Renal pelvis (tissue), 4 donors: Measurements from ENCODE around the gene STARD3. TPM values are rescaled to one million over a fixed set of nuclear protein-coding genes. Genes with fewer than 3 reads are reported as not detected.
A peak's percentile ranks its signal among the peaks of the same experiment; 100 is the strongest.

Source experiments
- DNase-seq: peaks from one replicate; pipeline ENCODE4 v3.0.0-alpha.2; 2013
- polyA plus RNA-seq, 3 donors: library from polyadenylated mRNA; unstranded; fragments of 120-200 nt; gene quantifications; one replicate each; pipeline ENCODE4 v1.2.1, GENCODE V29; 2013; ENCODE audit not compliant: insufficient read length in 3 of 3

STARD3 gene
- polyA plus RNA-seq, 3 donors: 49.1 to 54.7 (median 54.3) TPM

DNA sequence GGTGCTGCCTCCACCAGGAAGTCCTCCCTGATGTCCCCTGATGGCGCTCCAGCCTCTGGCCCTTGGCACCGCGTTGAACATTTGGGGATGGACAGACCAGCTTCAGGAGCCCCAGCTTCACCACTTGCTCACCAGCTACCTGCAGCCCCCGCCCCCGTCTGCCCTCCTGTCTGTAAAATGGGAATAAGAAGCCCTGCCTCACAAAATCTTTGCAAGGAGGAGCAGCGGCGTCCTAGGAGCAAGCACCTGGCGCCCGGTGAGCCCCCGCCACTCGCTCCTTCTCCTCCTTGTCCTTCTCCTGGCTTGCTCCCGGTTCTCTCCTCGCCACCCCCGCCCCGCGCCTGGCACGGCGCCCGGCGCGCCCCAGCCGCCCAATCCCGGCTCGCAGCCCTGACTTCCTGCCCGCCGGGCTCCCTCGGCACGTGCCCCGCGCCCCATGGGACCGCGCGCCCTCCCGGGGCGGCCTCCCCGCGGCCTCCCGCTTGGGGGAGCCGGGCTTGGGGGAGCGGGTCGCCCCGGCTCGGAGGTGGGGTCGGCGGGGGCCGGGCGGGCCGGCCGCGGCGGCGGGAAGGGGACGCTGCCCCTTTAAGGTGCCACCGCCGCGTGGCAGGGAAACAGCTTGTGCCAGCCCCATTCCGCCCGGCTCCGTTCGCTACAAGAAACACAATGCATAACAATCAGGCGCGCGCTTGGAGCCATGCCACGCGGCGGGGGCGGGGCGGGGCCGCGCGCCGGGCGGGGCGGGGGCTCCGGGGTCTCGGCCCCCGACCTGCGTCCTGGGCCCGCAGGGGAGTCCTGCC is 19.3 kb upstream of the STARD3 start:
- DNase-seq: peak; percentile 54

DNA sequence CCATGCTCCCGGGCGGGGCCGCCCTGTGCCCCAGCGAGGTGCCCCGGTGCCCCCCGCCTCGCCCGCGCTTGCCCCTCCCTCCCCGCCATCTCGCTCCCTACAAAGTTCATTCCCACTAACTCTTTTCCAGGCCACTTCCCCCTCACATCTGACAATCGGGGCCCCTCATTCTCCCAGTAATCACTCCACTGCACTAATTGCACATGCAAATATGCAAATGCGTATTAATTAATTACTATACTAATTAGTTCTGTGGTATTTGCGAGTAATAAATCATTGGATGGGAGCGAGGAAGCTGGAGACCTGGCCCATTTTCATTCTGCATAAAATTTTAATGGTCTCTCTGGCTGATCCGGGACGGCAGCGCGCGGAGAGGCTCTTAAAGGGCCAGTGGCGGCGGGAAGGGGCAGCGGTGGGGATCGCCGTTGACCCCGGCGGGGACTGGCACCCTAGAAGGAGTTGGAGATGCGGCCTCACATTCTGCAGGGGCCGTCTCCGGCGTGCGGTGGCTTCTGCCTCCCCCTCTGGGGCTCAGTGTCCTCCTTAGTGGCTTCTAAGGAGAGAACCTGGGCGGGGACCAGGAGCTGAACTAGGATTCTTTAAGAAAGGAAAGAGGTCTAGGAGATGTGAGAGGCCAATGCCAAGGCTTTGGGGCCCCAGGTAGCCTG is 18.6 kb upstream of the STARD3 start:
- DNase-seq: no peak

DNA sequence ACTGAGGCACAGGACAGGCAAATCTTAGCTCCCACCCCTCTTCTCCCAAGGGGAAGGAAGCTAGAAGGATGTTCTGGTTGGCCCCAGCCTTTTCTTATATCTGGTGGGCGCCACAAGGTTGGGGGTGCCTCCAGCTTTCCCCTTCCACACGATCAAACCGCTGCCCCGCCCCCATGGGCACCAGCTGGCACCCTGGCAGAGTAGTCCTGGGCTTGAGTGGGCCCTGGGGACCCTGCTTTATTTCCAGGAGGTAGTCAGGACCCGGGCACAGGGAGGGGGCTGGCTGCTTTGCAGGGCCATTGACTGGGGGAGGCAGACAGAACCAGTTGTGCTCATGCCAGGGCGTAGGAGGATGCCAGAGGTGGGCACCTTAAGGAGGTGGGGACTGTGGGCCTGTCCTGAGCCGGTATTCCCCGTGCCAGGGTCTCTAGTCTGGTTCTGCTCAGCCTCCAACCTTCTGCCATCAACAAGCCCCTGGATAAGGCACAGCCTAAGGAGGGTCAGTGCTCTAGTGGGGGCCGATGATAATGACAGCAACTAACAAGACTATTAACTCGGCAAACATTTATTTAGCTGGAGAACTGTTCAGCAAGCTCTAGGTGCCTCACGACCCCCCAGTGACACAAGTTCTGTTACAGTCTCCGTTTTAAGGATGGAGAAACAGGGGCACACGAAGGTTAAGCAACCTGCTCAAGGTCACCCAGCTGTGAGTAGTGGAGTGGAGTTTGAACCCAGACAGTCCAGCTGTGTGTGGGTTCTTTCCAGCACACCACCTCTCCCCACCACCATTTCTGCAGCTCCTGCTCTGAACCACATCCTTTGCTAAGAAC is 17.8 kb upstream of the STARD3 start:
- DNase-seq: no peak

DNA sequence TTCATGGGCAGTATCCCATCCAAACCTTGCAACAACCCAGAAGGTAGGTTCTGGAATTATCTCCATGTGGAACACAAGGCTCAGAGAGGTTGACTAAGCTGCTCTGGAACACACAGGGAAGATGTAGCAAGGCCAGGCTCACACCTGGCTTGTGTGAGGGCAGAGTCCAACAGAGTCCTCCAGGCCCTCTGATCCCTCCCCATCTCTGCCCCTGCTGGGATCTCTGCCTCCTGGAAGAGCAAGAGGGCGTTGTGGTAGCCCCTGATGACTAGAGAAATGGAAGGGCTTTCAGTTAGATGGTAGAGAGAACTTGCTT is 17.2 kb upstream of the STARD3 start:
- no peak for DNase-seq

DNA sequence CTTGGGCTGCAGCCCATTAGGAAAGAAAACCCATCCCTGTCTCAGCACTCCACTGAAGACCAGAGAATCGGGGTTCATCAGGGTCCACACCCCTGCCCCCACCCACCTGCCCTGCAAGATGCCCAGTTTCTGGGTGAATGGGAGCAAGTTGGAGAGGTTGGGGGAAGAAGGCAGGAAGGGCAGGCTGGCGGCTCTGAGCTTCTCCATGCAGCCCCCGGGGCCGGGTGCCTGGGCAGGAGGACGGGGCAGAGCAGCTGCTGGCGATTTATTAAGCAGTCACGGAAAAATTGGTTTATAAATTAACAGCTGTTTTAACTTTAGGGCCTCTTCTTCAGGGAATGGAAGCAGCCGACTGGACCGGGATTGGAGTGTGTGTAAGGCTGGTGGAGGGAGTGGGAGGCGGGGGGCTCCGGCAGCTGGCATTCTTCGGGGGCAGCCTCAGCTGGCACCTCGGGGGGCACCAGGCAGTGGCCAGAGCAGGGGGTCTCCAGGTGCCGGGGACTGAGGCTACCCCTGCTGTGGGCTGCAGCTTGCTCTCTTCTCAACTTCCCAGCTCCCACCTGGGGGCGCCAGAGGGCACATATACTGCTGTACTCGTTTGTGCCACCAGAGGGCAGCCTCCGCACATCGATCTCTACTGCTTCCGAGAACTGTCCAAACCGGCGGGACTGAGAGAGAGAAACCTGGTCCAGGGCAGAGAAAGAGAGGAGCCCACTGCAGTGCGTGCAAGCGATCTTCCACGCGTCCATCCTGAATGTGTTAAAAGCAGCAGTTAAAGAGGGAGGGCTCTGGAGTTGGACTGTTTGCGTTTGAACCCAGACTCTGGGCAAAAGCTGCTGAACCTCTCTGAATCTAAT is 15.2 kb upstream of the STARD3 start:
- peak; percentile 81 for DNase-seq

DNA sequence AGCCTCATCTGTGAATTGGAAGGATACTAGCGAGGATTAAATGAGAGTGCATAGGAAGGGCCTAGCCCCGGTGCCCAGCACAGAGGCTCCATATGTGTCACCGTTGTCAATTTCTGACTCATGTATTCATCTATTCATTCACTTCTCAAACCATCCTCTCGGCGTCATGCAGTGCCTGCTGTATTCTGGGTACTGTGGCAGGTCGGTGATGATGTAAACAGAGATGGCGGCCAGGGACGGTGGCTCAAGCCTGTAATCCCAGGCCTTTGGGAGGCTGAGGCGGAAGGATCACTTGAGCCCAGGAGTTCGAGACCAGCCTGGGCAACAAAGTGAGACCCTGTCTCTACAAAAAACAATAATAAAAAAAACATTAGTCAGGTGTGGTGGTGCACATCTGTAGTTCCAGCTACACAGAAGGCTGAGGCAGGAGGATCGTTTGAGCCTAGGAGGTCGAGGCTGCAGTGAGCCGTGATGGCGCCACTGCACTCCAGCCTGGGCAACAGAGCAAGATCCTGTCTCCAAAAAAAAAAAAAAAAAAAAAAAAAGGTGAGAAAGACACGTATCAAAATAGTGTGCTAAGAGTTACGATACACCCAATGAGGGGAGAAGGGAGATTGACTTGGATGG is 14.5 kb upstream of the STARD3 start:
- DNase-seq: no peak

DNA sequence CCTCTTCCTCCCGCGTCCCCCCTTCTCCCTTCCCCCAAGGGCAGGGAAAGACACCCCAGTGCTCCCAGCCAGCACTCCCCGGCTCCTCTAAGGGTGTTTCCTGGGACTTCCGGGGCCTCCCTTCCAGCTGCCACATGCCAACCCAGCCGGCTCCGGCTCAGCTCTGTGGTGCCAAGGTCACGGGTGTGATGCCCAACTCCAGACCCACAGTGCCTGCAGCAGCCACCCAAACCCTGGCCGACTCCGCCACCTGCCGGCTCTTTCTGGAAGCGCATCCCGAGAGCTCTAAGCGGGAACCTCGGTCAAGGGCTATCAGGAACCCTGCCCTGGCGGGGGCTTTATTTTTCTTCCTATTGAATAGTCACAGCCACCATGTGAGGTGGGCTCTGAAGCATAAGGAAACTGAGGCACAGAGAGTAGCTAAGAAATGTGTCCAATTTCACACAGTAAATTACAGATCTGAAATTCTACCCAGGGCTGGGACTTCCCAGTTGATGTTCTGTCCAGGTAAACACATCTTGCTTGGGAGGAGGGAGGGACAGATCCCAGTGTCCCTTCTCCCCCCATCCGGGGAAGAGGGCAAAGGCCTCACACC is 13.5 kb upstream of the STARD3 start:
- DNase-seq: peak; percentile 56

DNA sequence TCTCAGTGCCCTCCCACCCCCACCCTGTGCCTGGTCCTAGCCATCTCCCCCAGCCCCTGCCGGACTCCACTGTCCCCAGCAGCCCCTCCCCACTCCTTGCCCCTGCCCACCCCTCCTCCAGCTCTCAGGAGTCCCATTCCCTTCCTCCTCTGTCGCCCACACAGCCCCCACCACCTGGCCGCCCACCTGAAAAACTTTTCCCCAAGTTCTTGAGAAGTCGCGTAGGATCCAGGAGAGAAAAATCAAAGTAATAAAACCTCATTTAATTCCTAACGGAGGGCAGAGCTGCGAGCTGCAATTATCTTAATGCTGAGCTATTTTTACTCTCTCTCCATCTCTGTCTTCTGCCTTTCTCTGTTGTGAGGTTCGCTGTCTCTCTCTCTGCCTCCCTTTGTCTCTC is 12.6 kb upstream of the STARD3 start:
- no peak for DNase-seq

DNA sequence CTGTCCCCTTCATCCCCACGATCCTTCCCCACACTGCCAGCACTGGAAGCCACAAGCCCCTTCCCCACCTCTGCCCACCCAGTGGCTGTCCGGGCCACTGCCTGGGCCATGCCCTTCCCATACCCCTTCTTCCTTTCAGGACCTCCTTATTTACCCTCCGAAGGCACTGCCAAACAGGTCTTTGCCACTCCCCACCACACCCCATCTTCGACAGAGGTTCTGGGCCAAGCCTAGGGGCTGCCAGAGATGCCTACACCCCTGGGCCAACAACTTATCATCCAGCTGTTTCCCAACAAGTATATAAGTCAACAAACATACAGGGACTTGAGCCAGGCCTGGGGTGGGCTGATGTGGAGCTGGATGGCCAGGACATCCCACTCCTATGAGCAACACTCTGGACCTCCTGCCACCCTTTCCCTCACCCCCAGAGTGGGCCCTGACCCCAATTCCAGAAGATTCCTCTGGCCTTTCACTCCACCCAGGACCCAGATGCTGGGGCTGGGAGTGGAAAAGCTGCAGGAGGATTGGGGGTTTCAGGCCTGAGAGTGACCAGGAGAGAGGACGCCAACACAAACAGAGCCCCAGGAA is 11.7 kb upstream of the STARD3 start:
- no peak for DNase-seq

DNA sequence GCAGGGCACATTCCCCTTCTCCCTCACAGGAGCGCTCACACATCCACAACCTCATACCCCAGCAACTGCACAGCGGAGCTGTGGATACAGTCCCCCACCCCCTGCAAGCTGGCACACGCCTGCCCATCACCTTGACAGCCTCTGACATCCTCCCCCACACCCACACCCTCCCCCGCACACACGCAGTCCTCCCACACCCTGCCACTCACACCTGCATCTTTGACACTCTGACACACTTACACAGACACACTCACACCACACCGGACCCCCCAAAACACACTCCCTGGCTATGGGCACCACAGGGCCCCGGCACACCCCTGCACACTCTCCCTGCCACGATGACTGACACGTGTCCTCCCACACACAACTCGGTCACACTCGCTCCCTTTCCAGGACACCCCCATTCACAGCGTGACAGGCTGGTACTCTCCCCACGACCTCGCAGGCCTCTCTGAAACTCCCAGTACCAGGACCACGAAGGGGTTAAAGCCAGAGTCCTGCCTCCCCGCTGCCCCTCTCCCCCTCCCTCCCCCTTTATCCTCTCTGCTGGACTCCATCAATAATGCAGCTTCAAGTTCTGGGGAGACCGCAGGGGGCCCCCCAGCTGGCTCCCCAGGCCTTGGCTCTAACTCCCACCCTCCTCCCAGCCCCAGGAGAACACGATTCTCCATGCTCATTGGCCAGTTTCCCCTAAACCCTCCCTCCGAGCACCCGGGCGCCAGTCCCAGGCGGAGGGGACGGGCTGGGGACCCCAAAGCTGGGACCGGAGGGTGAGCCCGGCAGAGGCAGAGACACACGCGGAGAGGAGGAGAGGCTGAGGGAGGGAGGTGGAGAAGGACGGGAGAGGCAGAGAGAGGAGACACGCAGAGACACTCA is 10.5 kb upstream of the STARD3 start, which contains the start of gene PPP1R1B:
TSS of gene PPP1R1B (plus strand) at position 782 of the 876 bp plus-strand sequence. CDS start 441 bp downstream, outside the sequence.
- no peak for DNase-seq

DNA sequence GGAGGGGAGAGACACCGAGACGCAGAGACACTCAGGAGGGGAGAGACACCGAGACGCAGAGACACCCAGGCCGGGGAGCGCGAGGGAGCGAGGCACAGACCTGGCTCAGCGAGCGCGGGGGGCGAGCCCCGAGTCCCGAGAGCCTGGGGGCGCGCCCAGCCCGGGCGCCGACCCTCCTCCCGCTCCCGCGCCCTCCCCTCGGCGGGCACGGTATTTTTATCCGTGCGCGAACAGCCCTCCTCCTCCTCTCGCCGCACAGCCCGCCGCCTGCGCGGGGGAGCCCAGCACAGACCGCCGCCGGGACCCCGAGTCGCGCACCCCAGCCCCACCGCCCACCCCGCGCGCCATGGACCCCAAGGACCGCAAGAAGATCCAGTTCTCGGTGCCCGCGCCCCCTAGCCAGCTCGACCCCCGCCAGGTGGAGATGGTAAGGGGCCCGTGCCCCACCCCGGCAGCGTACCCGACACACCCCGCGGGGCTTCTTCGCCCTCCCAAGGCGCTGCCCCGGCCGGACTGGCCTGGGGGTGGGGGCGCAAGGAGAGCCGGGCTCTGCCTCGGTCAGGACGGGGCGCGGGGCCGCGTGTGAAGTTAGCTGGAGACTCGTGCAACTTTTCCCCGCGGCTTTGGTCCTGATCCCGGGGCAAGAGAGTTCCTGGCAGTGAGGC is 9.8 kb upstream of the STARD3 start:
- no peak for DNase-seq

DNA sequence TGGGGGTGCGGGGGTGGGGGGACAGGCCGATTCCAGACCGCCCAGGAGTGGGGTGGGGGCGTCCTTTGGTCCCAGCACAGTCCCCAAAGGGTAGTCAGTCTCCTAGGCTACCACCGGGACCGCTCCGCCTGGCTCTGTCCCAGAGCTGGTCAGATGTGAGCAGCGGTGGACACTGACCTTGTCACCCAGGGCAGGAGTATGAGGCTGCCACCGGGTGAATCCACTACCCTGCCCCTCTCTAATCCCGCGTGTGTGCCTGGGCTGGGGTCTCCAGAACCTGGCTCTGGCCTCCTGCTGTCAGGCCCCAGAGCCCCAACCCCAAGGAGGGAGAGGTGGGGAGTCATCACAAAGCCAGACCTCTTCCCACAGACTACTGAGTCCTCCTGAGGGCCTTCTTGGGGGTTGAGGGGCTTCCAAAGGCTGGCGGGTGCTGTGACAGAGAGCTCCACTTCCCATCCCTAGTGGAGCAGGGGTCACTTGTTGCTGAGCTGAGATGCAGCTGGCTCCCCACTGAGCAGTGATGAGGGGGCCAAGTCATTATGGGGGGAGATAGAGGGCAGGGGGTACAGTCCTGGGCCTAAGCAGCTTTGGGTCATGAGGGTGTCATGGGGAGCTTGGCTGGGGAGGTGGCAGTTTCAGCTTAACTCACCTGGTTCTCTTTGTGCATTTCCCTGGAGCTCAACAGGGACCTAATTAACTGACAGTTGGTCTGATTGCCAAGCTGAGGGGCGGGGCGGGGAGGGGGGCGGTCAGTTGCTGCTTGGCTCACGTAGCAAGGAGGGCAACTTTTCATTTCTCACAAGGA is 9.0 kb upstream of the STARD3 start:
- DNase-seq: no peak

DNA sequence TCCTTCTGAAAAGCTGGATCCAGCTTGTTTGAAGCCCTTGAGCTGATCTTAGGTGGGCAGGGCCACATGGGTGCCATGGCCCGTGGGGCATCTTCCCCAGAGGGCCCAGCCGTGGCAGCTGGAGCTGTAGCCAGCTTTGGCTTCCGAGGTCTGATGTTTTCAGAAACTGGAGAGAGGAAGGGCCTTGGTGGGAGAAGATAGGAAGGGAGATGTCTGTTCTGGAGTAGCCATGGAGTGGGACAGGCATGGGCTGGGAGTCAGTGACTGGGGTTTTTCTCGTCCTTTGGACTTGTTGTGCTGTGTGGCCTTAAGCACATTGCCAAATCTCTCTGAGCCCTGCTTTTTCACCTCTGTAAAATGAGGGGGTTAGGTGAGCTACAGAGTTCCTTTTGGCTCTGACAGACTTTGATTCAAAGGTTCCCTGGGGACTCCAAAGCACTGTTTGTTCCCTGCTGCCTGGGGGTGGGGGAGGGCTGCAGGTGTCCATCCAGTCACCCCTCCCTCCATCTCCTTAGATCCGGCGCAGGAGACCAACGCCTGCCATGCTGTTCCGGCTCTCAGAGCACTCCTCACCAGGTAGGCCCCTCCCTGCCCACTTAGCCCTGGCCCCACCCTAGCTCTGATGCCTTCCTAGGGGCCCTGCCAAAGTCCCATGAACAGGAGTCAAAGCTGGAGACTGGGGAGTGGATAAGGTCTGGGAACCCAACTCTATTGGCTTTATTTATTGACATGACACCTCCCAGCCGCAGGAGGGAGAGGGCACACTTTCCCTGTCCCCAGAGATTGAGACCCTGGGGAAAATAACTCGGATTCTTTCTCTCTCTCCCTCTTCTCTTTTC is 8.1 kb upstream of the STARD3 start:
- no peak for DNase-seq

DNA sequence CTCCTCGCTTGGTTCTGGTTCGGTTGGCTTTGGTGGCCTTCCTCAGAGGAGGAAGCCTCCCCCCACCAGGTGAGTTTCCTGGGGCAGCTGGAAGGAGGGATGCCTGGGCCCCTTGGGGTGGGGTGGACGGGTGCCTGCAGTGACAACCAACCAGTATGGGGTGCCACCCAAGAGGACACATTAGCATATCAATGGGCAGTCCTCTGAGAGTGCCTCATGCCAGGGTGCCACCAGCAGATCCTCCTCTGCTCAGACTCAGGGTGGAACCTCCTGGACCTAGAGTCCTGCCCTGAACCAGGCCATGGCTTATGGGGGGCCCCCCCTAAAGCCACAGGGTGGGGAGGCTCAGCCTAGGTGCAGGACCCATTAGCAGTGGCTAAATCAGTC is 7.5 kb upstream of the STARD3 start:
- no peak for DNase-seq

DNA sequence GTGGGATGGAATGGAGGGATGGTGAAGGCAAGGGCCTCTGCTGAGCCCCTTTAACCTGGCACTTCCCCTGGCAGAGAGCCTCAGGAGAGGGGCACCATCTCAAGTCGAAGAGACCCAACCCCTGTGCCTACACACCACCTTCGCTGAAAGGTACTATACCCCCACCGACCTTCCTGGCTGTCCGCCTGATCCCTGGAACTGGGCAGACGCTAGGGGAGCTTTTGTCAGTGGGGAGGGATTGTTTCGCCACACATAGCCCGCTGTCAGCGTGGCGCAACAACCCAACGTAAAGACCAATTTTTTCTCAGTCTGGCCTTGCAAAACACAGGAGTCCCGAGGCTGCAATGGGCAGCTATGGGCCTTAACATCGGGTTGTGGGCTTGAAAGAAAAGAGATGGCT is 7.0 kb upstream of the STARD3 start:
- no peak for DNase-seq

DNA sequence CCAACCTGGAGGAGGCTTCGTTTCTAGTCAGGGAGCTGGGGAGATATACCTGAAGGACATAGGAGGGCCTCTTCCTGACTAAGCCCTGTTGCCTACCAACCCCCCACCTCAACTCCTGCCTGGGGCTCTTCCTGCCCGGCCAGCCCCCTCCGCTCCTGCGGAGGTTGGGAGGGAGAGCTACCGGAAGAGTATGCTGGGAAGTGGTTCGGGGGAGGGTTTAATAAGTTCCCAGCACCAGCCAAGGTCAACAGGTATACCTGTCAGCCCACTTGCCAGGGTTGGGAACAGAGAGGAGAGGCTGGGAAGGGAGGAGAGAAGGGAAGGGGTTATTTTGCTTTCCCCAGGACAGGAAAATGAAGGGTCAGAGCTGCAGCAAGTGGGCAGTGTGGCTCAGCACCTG is 5.5 kb upstream of the STARD3 start:
- no peak for DNase-seq
